Osteocyte (in vitro differentiated cells): Measurements from ENCODE around the gene RPS6KA1. TPM values are rescaled to one million over a fixed set of nuclear protein-coding genes. Genes with fewer than 3 reads are reported as not detected.

ENCODE experiments used
- DNase-seq: peaks from one replicate; pipeline ENCODE4 v3.0.0; 2021; ENCODE audit warnings: mixed read lengths; ENCODE audit not compliant: unreplicated experiment; ENCODE audit errors: extremely low spot score
- H3K27ac Mint-ChIP-seq: one replicate; pipeline ENCODE4 v1.8.0; 2021; ENCODE audit warnings: mild to moderate bottlenecking, mixed read lengths; ENCODE audit not compliant: unreplicated experiment
- H3K27me3 Mint-ChIP-seq: one replicate; pipeline ENCODE4 v1.8.0; 2021; ENCODE audit warnings: mixed read lengths; ENCODE audit not compliant: unreplicated experiment
- H3K36me3 Mint-ChIP-seq: one replicate; pipeline ENCODE4 v1.8.0; 2021; ENCODE audit warnings: mixed read lengths; ENCODE audit not compliant: unreplicated experiment
- H3K4me1 Mint-ChIP-seq: one replicate; pipeline ENCODE4 v1.8.0; 2021; ENCODE audit warnings: mixed read lengths; ENCODE audit not compliant: unreplicated experiment
- H3K4me3 Mint-ChIP-seq: one replicate; pipeline ENCODE4 v1.8.0; 2021; ENCODE audit warnings: mild to moderate bottlenecking, moderate library complexity, mixed read lengths; ENCODE audit not compliant: unreplicated experiment
- H3K9me3 Mint-ChIP-seq: one replicate; pipeline ENCODE4 v1.8.0; 2021; ENCODE audit warnings: mixed read lengths; ENCODE audit not compliant: unreplicated experiment
- total RNA-seq: library from RNA; stranded (reverse); gene quantifications from 2 replicates; pipeline ENCODE4 v1.2.1, GENCODE V29; 2021
- TF ChIP-seq, protein P1 (sequence below): fragments of 200-600 bp; sonication (generic); IDR thresholded peaks from 2 replicates; pipeline ENCODE4 v1.5.0; 2021; ENCODE audit warnings: antibody characterized with exemption, mild to moderate bottlenecking, moderate library complexity

The RPS6KA1 gene
- total RNA-seq, 1 donor from 2014 or later = 4.4 TPM

GRCh38 chr1:26557008-26557407, 27.4 kb downstream of the RPS6KA1 start:
- H3K36me3 Mint-ChIP-seq = no peaks in the 10 kb centered on the region
- H3K4me3 Mint-ChIP-seq = no peak overlapping the region
- H3K27me3 Mint-ChIP-seq = no peaks in the 10 kb centered on the region

GRCh38 chr1:26558685-26559048, 29.1 kb downstream of the RPS6KA1 start:
- H3K27ac Mint-ChIP-seq = no peak overlapping the region
- H3K27me3 Mint-ChIP-seq = no peaks in the 10 kb centered on the region
- H3K4me1 Mint-ChIP-seq = peaks cover 13% of the 10 kb centered on the region
- H3K9me3 Mint-ChIP-seq = no peaks in the 10 kb centered on the region
- H3K4me3 Mint-ChIP-seq = no peak overlapping the region
- TF ChIP-seq, protein P1, sequence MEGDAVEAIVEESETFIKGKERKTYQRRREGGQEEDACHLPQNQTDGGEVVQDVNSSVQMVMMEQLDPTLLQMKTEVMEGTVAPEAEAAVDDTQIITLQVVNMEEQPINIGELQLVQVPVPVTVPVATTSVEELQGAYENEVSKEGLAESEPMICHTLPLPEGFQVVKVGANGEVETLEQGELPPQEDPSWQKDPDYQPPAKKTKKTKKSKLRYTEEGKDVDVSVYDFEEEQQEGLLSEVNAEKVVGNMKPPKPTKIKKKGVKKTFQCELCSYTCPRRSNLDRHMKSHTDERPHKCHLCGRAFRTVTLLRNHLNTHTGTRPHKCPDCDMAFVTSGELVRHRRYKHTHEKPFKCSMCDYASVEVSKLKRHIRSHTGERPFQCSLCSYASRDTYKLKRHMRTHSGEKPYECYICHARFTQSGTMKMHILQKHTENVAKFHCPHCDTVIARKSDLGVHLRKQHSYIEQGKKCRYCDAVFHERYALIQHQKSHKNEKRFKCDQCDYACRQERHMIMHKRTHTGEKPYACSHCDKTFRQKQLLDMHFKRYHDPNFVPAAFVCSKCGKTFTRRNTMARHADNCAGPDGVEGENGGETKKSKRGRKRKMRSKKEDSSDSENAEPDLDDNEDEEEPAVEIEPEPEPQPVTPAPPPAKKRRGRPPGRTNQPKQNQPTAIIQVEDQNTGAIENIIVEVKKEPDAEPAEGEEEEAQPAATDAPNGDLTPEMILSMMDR = no peak
- H3K36me3 Mint-ChIP-seq = no peaks in the 10 kb centered on the region
- no peak for DNase-seq

More at GRCh38 chr1:26557008-26557407, 27.4 kb downstream of the RPS6KA1 start:
- Mint-ChIP-seq H3K9me3 (no peaks in the 10 kb centered on the region), H3K27ac (no peak overlapping the region), H3K4me1 (peaks cover 13% of the 10 kb centered on the region)
- TF ChIP-seq, protein P1 = no peak
- DNase-seq = no peak

DNA sequence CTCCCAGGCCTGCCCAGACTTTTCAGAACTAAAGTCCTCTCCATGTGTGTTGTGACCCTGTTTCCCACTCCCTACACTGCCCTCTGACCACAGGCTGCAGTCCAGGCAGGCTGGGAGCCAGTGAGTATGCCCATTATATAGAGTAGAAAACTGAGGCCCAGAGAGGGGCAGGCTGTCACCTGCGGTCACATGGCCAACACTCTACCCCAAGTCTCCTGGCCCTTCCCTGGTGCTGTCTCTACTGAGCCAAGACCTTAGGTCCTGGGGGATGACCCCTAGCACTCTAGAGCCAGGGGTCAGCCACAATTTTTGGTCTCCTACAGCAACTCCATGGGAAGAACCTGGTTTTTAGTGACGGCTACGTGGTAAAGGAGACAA, 30.8 kb downstream of the RPS6KA1 start:
- Mint-ChIP-seq H3K27ac (no peak overlapping the region), H3K27me3 (no peaks in the 10 kb centered on the region), H3K4me1 (peaks cover 8% of the 10 kb centered on the region), H3K9me3 (no peaks in the 10 kb centered on the region), H3K36me3 (no peaks in the 10 kb centered on the region), H3K4me3 (no peak overlapping the region)
- TF ChIP-seq, protein P1 = no peak
- DNase-seq = no peak

DNA sequence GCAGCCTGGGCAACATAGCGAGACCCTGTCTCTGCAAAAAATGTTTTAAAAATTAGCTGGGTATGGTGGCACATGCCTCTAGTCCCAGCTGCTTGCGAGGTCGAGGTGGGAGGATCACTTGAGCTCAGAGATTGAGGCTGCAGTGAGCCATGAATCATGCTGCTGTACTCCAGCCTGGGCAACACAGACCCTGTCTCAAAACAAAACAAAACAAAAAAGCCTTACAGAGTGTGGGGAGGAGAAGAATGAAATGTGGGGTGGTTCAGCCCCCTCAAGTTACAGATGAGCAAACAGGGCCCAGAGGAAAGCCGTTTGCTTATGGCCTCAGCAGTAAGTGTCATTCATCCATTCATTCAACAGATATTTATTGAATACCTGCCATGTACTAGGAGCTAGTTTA, 40.7 kb downstream of the RPS6KA1 start:
- no peak overlapping the region for H3K27ac Mint-ChIP-seq
- H3K4me1 Mint-ChIP-seq = no peaks in the 10 kb centered on the region
- H3K4me3 Mint-ChIP-seq = no peak overlapping the region
- no peaks in the 10 kb centered on the region for H3K9me3 Mint-ChIP-seq
- DNase-seq = no peak
- H3K27me3 Mint-ChIP-seq = no peaks in the 10 kb centered on the region
- H3K36me3 Mint-ChIP-seq = no peaks in the 10 kb centered on the region
- TF ChIP-seq, protein P1 = no peak

DNA sequence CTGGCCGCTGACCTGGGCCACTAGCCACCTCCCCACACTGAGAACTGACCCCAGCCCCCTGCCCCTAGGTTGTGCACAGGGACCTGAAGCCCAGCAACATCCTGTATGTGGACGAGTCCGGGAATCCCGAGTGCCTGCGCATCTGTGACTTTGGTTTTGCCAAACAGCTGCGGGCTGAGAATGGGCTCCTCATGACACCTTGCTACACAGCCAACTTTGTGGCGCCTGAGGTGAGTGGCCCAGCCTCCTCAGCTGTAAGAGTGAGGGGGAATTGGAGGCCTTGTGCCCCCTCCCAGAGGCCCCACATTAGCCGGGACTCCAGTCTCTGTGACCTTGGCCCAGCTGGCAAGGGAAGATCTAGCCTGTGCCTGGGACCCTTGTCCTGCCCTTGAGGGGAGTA, 41.8 kb downstream of the RPS6KA1 start:
- Mint-ChIP-seq H3K9me3 (no peaks in the 10 kb centered on the region), H3K27me3 (no peaks in the 10 kb centered on the region), H3K36me3 (no peaks in the 10 kb centered on the region), H3K4me1 (no peaks in the 10 kb centered on the region), H3K27ac (no peak overlapping the region), H3K4me3 (no peak overlapping the region)
- TF ChIP-seq, protein P1 = no peak
- no peak for DNase-seq
